NCI-H1048 (cell line): ENCODE measurements around the gene PRSS27.
"Not testable (repeated sequence)": the region's sequence is repeated elsewhere in the genome, so short reads cannot be mapped to it uniquely, and the experiment has no call there.

Experiments used
- DNase-seq: peaks from one replicate; lab custom pipeline; 2025; lab: John Stamatoyannopoulos, UW

Gene PRSS27

DNA sequence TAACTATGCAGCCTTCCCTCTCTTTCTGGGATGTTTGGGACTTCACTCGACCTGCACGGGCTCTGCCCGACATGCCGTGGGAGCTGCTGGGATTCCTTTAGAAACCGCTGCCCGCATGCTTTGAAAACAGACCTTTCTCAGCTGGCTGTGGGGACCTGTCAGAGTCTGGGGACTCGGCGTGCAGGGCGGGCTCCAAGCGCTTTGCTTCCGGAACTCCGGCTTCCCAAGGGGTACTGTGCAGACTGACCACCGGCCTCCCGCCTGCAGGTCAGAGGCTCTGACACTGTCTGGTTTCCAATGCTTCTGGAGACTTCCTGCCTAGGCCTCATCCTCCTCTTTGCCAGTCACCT, 11.8 kb downstream of the PRSS27 start:
- DNase-seq = no peak

DNA sequence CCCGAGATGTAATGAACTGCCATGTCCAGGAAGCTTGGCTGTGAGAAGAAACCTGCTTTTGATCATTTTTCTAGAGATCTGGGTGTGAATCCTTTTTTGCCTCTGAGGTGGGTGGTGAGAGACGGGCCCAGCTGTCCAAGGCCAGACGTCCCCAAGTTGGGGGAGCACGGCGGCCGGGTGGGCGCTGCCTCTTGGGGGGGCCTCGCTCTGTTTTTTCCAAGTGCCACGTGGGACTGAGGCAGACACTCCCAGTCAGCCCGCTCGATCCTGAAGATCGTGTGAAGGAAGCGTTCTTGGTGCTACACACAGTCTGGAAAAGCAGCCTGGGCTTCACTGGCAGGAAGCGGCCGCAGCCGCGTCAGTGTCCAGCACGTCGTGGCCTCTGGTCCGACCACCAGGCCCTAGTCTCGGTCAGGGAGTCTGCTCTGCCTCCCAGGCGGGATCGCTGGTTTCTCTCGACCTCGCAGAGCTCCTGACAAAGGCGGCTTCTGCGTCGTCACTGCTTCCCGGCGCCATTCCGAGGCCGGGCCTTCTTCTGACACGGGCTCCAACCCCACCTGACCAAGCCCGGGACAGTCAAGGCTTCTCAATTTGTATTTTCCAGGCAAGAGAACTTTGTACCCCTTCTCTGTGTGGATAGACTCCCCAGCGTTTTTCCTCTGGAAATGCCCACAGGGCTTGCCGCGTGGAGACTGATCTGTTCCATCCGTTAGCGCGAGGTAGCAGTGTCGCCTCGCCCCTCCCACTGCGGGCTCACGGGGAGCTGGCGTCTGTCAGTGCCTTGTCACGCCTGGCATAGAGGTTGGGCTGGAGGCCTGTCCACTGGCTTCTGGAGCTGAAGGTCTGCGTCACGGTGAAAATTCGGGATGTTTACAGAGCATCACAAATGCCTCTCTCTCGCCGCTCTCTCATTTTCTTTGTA, 12.4 kb downstream of the PRSS27 start:
- no peak for DNase-seq

GRCh38 chr16:2706611-2707311, 13.3 kb downstream of the PRSS27 start:
- no peak for DNase-seq

GRCh38 chr16:2706085-2706484, 13.9 kb downstream of the PRSS27 start:
- no peak for DNase-seq

DNA sequence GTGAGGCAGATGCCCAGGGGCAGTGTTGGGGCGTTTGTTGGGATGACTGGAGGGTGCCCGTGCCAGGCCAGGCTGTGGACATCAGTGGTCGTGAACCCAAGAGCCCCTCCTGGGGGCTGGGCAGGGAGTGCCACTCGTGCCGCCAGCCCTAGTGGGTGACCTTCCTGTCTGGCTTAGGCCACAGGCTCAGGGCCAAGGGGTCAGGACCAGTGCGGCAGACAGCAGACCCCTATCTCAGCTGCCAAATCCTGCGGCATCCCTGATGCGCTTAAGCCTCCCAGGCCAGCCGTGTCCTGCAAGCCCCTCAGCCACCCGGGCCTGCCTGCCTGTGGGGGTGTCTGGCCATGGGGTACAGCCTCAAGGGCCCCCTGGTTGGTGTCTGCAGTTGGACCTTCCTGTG, 14.7 kb downstream of the PRSS27 start:
- DNase-seq = no peak

GRCh38 chr16:2704983-2705275, 15.1 kb downstream of the PRSS27 start:
- DNase-seq = no peak

GRCh38 chr16:2704166-2704982, 15.7 kb downstream of the PRSS27 start:
- DNase-seq = no peak

DNA sequence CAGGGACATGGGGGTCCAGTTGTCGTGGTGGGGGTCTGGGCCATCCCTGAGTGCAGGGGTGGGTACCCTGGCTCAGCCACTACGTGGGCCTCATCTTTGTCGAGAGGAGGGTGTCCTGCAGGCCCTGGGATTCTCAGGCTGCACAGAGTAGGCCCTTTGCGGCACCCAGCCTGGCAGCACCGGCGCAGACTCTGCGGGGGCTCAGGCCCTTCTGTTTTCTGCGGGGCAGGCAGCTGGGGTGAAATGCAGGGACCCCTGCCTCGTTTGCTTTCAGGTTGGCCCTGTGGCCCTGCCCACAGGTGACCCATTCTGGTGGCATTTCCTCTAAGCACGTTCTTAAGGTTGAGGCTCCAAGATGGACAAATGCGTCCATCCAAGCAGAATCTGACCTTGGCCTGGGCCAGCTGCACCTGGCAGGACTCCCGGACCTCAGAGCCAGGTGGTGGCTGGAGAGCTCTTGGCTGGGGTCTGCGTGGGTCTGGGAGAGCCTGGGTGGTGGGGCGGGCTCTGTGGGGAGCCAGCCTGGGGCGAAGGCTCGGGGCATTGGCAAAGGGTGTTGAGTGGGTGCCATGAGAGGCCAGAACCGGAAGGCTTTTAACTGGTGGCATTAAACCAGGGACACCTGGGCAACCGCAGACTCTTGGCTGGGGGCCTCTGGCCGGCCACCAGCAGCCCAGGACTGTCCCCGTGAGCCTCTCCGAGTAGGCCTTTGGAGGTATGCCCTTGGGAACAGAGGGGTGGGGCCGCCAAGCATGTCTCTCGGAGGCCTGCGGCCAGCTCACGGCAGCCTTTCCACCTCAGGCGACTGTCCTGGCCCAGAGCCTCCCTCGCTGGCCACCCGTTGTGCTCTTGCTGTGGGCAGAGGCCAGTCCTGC, 16.9 kb downstream of the PRSS27 start:
- no peak for DNase-seq

- DNase-seq = no peak
Measured at GRCh38 chr16:2702438-2702825, 17.6 kb downstream of the PRSS27 start.

DNA sequence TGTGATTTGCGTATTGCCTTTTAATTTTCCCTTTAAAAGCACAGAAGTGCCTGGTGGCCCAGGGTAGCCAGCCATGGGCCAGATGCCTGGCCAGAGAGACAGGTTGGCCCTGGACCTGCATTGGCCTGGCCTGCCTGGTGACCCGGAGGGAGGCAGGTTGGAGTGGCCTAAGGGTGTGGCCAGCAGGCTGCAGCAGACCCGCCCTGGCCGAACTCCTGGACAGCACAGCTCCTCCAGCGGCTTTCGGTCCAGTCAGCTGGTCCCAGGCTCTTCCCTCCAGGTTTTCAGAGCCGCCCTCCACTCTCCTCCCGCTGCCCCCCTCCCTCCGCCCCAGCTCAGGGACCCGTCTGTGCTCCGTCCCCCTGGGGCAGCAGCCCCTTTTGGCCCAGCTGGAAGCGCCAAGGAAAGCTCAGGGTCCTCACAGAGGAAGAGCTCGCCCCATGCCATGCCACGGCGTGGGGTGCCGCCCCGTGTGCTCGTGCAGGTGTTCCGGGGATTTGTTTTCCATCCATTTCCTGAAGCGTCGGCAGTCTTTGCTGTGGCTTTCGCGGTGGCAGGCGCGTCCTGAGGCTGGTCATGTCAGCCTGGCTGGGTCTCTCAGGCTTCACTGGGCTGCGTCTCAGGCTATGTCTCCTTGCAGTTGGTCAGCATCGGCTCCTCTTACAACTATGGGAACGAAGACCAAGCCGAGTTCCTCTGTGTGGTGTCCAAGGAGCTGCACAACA, 18.1 kb downstream of the PRSS27 start:
- DNase-seq = no peak

DNA sequence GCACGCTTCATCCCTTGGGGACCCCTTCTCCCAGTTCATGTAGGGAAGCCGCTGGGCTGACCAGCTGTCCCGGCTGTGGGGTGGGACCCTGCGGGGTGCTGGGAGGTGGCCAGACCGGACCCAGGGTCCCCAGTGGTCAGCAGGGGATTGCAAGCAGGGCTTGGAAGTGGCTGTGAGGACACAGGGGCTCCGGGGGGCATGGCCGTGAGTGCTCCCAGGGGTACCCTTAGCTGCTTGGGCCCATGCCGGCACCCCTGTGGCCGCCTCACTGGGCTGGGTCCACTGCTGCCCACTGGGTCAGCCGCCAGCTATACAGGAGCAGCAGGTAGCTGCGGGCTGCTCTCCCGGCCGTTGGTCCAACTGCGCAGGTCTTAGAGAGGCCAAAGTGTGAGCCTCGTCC, 18.8 kb downstream of the PRSS27 start:
- DNase-seq = no peak

DNA sequence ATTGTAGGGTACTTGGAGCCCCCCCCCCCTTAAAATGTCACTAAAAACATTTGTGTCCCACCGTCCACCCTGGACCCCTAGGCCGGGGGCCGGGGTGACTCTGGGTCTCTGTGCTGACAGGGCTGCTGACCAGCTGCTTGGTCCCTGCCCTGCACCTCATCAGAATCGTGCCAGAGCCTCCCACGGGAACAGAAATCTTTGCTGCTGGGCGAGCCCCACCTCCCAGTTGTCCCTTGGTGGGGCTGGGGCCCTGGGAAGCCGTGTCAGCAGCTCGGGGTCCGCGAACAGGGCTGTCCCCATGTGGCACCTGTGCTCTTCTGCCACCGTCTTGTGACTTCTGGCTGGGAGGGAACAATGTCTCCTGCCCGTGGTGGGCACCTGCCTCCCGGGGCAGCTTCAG, 19.2 kb downstream of the PRSS27 start:
- no peak for DNase-seq

- DNase-seq = no peak
Measured at GRCh38 chr16:2699791-2700600, 20.0 kb downstream of the PRSS27 start.

DNA sequence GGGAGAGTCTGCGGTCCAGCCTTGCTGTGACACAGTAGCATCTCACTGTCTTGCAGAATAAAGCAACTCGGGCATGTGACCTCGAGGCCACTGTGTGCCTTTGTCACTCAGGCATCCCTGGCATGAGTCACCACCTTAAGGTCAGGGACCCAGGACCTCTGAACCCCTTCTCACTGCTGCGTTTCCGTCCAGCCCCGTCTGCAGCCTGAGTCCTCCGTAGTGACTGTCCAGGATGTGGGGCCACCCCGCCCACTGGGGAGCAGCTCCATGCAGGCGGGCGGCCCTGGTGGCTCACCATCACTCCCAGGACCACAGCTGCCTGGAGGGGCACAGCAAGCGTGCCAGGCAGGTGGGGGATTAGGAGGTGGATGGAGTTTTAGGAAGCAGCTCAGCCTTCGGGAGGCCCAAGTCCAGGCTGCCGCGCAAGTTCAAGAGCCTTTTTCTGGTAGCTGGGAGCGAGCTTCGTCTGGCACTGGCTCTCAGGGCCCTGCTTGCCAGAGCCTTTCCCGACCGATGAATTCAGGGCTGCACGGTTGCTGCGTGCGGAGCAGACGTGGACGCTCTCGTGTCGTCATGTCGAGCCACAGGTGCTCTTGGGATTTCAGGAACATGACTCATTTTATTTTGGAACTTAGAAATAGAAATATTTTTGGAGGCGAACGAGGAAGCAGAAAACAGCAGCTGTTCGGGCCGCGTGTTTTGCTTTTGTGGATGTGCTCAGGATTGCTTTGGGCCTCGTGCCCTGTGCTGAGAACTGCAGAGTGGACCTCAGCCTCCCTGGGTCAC, 20.9 kb downstream of the PRSS27 start:
- DNase-seq = no peak

- DNase-seq = no peak
Measured at GRCh38 chr16:2698103-2698870, 21.7 kb downstream of the PRSS27 start.

GRCh38 chr16:2697401-2697948, 22.5 kb downstream of the PRSS27 start:
- DNase-seq = no peak

DNA sequence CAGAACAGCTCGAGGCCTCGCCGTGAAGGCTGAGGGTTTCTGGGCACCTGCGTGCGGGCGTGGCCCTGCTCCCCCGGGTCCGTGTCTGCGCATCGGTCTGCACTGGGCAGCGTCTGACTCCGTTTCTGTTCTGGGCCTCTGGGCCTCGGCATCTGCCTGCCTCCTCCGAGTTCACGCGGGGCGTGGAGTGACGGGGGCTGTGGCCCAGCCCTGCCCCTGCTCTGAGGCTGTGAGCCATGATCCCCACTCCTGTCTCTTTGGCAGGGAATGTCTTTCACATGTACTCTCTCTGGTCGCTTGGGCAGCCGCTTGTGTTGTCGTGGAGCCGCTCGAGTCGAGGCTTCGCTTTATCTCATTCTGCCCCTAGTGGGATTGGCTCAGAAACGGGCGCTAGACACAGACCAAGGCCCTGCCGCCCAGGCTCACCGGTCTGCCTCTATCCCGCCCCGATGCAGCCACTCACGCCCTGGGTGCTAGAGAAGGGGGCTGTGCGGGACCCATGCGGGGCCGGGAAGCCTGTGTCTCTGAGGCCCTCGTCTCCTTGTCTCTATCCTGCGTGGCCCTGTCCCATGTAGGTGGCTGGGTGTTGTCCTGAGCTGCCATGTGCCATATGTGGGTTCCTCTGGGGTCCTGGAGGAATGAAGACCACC, 23.3 kb downstream of the PRSS27 start:
- DNase-seq = not testable (repeated sequence)
